Measurements from ENCODE around the gene NOD2.

NOD2 gene

GRCh38 chr16:50664270-50664669, 29.1 kb upstream of the NOD2 start:
- DNase-seq (ENCODE audit: low read depth in 2 of 2), result no peak
- no peak for TF ChIP-seq CTCF (IDR thresholded peaks at IDR 0.05; ENCODE audit: low read depth, low read length)
- no peak overlapping the region for H3K4me3 ChIP-seq (replicated peaks in 1 of 2; ENCODE audit: low read depth in 2 of 2, low read length in 2 of 2)

- TF ChIP-seq CTCF (IDR thresholded peaks at IDR 0.05; ENCODE audit: low read depth, low read length), result peak; percentile 84
- peak overlapping the region; percentile 38 to 44 for H3K4me3 ChIP-seq (replicated peaks in 1 of 2; ENCODE audit: low read depth in 2 of 2, low read length in 2 of 2)
- peak; percentile 76 to 78 for DNase-seq (ENCODE audit: low read depth in 2 of 2)
Observed at GRCh38 chr16:50665128-50665878, 28.1 kb upstream of the NOD2 start.

- TF ChIP-seq CTCF (IDR thresholded peaks at IDR 0.05; ENCODE audit: low read depth, low read length), result no peak
- no peak for DNase-seq (ENCODE audit: low read depth in 2 of 2)
- no peak overlapping the region for H3K4me3 ChIP-seq (replicated peaks in 1 of 2; ENCODE audit: low read depth in 2 of 2, low read length in 2 of 2)
Observed at GRCh38 chr16:50666658-50667496, 26.5 kb upstream of the NOD2 start.

- DNase-seq (ENCODE audit: low read depth in 2 of 2), result no peak
- no peak overlapping the region for H3K4me3 ChIP-seq (replicated peaks in 1 of 2; ENCODE audit: low read depth in 2 of 2, low read length in 2 of 2)
- TF ChIP-seq CTCF (IDR thresholded peaks at IDR 0.05; ENCODE audit: low read depth, low read length), result no peak
Observed at GRCh38 chr16:50667497-50668367, 25.7 kb upstream of the NOD2 start.

GRCh38 chr16:50668368-50669008, 24.9 kb upstream of the NOD2 start:
- H3K4me3 ChIP-seq (replicated peaks in 1 of 2; ENCODE audit: low read depth in 2 of 2, low read length in 2 of 2), result no peak overlapping the region
- no peak for DNase-seq (ENCODE audit: low read depth in 2 of 2)
- no peak for TF ChIP-seq CTCF (IDR thresholded peaks at IDR 0.05; ENCODE audit: low read depth, low read length)

- DNase-seq (ENCODE audit: low read depth in 2 of 2), result no peak
- TF ChIP-seq CTCF (IDR thresholded peaks at IDR 0.05; ENCODE audit: low read depth, low read length), result no peak
- no peak overlapping the region for H3K4me3 ChIP-seq (replicated peaks in 1 of 2; ENCODE audit: low read depth in 2 of 2, low read length in 2 of 2)
Observed at GRCh38 chr16:50669741-50670140, 23.7 kb upstream of the NOD2 start.

Measured in cardiac fibroblast (primary cell).